Neural progenitor cell (in vitro differentiated cells): ENCODE results near the gene TMPRSS11D.

Experiments
- CTCF ChIP-seq: fragments of 200-600 bp; sonication (generic); IDR thresholded peaks from 2 replicates; pipeline ENCODE4 v1.5.1; 2017; ENCODE audit warnings: antibody characterized with exemption, mild to moderate bottlenecking
- EZH2 ChIP-seq: fragments of 200-600 bp; sonication (generic); IDR thresholded peaks from 2 replicates; pipeline ENCODE4 v1.6.1; 2017; ENCODE audit warnings: antibody characterized with exemption, mild to moderate bottlenecking, moderate library complexity

GRCh38 chr4:67785528-67785927, 98.3 kb downstream of the TMPRSS11D start:
- TF ChIP-seq CTCF (no peak), EZH2 (no peak)
